Measurements from ENCODE around the gene FHL5.
A peak's percentile ranks its signal among the peaks of the same experiment; 100 is the strongest.
"Not testable (repeated sequence)": the region's sequence is repeated elsewhere in the genome, so short reads cannot be mapped to it uniquely, and the experiment has no call there.

FHL5 gene

DNA sequence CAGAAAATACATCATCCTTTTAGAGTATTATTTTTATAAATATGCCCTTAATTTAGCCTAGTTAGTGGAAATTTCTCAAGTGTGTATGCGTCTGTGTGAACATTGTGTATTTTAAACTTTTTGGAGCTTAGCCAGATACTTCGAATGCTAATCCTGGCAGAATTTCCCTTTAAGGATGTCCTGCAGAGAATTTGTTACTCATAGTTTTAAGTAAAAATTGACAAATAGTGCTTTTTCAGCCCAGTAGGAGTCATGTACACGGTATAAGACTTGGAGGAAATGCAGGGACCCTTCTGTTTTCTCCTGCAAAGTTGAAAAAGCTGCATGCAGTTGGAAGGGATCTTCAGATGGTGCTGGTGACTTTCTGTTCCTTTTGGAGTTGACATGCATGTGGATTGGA, at the start of gene FHL5:
TSS of gene FHL5 (plus strand) at position 243 of the 400 bp plus-strand sequence. CDS start 40,486 bp downstream, outside the sequence.
- DNase-seq (ENCODE audit: low spot score) = no peak

- DNase-seq (ENCODE audit: low spot score) = no peak
Measured at GRCh38 chr6:96520171-96521115, 42.5 kb upstream of the FHL5 start.

DNA sequence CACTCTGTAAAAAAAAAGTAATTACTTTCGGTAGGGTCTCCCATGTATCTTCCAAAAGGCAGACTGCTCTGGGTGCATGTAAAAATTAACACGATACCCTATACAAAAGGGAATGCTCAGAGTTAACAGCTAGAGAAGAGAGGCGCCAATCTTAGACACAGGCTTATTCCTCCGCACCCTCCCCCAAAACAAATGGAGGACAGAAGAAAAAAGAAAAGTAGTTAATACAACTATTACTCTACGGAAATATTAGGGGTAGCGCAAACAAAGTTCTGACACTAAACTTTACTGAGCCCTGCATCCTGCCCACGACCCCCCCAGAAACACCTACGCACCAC, 41.7 kb upstream of the FHL5 start:
- DNase-seq (ENCODE audit: low spot score) = no peak

DNA sequence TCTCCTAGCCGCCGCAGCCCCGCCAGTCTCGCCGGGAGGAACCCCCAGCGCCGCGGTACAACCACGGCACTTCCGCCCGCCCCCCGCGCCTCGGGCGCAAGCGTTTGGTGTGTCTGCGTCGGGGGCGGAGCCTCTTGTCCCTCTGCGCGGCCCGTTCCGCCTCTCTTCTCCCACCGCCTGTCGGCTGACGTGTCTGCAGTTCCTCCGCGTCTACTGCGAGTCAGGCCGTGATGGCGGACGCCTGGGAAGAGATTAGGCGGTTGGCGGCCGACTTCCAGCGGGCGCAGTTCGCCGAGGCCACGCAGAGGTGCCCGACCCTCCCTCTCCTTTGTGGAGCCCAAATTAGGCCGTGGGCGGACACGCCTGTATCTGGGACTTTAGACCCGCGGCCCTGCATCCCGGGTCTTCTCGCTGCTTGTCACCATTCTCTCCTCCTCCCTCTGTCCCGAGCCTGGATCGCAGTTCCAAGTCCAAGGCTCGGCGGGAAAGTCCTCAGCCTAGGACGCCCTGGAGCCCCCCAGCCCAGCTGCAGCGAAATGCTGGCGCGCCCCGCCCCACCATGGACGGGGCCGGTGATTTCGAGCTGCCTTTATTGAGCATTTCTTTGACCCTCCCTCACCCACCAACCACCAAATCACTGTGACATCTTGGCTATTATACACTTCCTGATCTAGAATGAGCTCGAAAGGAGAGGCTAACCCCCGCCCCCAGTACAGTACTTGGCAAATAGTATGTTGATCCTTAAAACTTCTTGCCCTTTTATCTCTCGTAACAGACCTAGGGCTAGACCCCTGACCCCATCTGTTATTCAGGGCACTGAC, 41.1 kb upstream of the FHL5 start, which contains the start of gene UFL1:
TSS of gene UFL1 (plus strand) at position 163 of the 821 bp plus-strand sequence. CDS start at position 231, 68 bp downstream.
- peak; percentile 58 for DNase-seq (ENCODE audit: low spot score)

DNA sequence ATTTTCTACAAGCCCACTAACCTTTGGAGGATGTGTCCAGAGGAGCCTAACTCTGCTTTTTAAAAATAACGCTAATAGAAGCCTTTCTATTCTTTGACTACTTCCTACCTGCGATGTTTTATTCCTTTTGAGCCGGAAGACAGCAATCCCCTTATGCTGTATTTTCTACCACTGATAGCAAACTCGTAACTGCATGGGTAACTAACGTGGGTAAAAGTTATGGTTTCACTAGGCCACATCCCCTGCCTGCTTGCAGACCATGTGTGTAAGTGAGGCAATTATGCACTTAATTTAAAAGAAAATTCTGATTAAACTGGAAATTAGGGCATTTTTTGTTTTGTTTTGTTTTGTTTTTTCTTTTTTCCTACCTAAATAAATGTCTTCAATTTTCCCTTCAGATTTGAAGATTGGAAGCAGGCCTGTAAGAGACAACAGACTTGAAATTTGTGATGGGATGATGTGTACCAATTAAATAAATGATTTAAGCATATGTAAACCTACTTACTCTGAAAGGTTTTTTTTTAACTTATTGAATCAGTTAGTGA, 40.4 kb upstream of the FHL5 start:
- DNase-seq (ENCODE audit: low spot score) = no peak

DNA sequence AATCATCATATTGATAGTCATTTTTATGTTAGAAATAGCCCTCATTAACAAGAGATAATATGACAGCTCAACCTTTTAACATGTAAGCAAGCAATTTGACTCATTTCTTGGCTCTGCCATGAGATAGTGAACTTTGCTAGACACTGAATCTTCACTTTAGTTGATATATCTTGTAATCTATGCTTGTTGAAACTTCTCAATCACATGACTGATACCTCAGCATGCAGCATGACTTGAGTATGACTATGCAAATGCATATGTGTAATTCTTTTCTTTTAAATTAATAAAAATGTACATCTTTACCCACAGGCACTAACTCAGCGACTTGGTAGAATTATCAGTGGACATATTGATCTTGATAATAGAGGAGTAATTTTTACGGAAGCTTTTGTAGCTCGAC, 34.7 kb upstream of the FHL5 start:
- DNase-seq (ENCODE audit: low spot score) = no peak

GRCh38 chr6:96532399-96532798, 30.5 kb upstream of the FHL5 start:
- no peak for DNase-seq (ENCODE audit: low spot score)

DNA sequence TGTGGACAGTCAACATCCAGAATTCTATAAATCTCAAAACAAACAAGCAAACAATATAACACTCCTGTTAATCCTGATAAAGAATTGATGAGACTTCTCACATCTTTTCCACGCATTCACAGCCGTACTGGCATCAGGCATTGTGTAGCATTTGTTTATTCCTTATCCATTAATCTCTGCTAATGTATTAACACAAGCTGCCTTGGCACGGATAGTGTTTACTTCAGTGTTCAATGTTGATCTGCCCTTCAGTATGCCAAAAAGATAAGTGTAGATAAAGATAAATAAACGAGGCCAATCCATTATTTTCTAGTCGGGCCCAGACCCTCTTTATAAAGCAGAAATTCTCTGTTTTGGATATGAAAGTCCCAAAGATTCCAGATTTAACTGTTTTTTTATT, 25.2 kb upstream of the FHL5 start:
- no peak for DNase-seq (ENCODE audit: low spot score)

GRCh38 chr6:96542702-96543101, 20.2 kb upstream of the FHL5 start:
- DNase-seq (ENCODE audit: low spot score) = no peak

DNA sequence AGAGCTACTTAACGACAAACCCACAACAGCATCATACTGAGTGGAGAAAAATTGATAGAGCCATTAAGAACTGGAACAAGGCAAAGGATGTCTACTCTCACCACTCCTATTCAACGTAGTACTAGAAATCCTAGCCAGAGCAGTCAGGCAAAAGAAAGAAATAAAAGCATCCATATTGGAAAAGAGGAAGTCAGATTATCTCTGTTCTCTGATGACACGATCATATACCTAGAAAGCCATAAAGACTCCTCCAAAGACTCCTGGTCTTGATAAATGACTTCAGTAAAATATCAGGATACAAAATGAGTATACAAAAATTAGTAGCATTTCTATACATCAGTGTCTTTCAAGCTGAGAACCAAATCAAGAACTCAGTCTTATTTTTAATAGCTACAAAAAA, 17.0 kb upstream of the FHL5 start:
- no peak for DNase-seq (ENCODE audit: low spot score)

GRCh38 chr6:96547654-96548053, 15.3 kb upstream of the FHL5 start:
- DNase-seq (ENCODE audit: low spot score) = no peak

- no peak for DNase-seq (ENCODE audit: low spot score)
Measured at GRCh38 chr6:96554558-96554957, 8.4 kb upstream of the FHL5 start.

DNA sequence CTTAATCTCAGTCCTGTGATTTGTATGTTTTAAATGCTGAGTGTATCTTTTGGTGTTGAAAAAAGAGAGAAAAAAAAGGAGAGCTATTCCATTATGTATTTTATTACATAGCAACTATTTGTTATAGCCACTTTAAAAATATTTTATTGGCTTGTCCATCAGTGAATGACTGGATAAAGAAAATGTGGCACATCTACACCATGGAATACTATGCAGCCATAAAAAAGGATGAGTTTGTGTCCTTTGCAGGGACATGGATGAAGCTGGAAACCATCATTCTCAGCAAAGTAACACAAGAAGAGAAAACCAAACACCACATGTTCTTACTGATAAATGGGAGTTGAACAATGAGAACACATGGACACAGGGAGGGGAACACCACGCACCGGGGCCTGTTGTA, 3.2 kb upstream of the FHL5 start:
- not testable (repeated sequence) for DNase-seq (ENCODE audit: low spot score)

GRCh38 chr6:96563853-96564252, 925 bp downstream of the FHL5 start:
- no peak for DNase-seq (ENCODE audit: low spot score)

- DNase-seq (ENCODE audit: low spot score) = no peak
Measured at GRCh38 chr6:96570053-96570452, 7.1 kb downstream of the FHL5 start.

DNA sequence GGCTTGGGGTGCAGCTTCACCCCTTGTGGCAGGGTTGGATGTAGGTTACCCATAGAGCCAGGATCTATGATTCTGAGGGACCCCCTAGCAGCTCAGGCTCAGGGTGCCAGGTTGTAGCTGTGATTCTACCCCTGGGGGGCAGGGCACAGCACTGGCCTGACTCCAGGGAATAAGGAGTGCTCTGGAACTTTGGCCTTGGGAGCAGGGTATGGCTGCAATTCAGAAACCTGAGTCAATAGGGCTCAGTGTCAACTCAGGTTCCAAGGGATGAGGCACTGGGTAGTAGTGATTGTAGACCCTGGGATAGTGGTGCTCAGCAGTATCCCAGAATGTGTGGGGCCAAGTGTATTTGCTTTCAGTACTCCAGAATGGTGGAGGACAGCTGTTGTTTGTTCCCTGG, 8.6 kb downstream of the FHL5 start:
- DNase-seq (ENCODE audit: low spot score) = no peak

DNA sequence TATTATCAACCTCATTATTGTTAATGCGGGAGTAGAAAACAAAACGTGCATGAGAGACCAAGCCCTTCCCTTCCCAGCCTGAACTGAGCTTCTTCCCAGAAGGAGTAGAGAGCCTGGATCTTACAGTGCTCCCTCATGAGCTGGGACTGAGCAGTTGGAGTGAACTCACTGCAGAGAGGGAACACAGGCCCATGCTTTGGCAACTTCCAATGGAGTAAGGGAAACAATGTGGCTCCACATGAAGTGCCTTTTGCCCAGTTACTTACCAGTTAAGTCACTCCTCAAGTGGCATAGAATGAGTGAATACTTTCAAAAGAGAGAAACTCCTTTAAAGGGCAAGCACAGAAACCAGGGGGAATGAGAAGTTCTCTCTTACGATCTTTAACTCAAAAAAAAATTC, 12.4 kb downstream of the FHL5 start:
- DNase-seq (ENCODE audit: low spot score) = no peak

GRCh38 chr6:96576221-96576620, 13.3 kb downstream of the FHL5 start:
- DNase-seq (ENCODE audit: low spot score) = no peak

DNA sequence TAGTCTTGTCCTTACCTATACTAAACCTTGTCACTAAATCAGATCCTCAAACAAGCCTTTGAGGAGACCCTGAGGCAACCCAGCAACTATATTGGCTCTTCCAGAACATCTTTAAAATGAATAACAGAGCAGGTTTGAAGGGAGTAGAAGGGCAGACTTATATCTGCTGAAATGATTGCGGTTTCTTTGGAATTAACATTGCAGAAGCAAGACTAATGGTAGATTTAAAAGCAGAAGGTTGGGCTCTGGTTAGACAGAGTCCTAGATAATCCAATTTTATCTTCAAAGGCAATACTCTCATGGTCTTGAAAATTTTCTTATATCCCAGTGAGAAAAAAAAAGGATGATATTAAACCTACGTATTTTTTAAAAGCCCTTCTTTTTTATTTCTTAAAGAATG, 19.1 kb downstream of the FHL5 start:
- DNase-seq (ENCODE audit: low spot score) = no peak

- no peak for DNase-seq (ENCODE audit: low spot score)
Measured at GRCh38 chr6:96582436-96582835, 19.5 kb downstream of the FHL5 start.

DNA sequence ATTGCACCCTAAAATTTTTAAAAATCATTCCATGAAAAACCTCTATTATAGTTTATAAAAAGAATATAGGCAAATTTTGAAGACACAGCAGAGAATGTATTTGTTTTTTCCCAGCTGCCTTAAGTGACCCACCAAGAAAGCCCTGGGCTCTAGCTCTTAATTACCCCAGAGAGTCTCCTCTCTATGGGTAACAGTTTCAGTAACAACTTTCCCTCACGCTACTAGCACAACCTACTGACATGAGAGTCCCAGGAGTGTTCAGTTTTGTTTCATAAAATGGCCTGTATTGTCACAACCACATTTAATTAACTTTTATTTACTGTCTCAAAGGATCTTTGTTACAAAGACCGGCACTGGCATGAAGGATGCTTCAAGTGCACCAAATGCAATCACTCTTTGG, 41.5 kb downstream of the FHL5 start:
- no peak for DNase-seq (ENCODE audit: low spot score)

- DNase-seq (ENCODE audit: low spot score) = no peak
Measured at GRCh38 chr6:96608074-96608473, 45.1 kb downstream of the FHL5 start.

- DNase-seq (ENCODE audit: low spot score) = no peak
Measured at GRCh38 chr6:96610019-96610418, 47.1 kb downstream of the FHL5 start.

Data from COLO829 (cell line).